ENCODE results near the gene SYTL2.

SYTL2 gene

DNA sequence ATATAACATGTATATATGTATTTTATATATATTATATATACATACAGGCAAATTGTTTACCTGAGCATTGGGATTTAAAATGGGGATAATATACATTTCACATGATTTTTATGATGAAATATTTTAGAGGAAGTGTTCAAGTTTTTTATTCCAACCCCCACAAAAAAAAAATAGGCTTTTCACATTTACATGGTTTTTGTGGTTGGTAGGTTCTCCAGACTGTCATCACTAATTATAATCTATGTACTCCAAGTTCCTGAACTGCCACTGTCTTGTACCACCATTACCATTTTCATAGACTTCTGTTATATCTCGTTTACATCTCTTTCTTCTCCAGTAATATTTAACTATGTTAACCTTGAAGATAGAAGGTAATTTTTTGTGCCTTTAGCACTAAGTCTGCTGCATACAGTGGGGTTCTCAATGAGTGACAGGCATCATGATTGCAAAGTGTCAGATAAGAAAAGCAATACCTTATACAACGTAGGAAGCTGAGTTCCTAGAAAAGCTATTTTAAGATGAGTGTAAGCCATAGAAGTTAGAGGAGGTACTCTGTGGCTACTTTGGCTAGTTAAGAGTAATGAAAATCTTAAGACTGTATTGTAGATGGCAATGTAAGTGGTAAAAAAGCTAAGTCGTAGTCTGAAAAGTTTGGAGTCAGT, 158.0 kb downstream of the SYTL2 start:
- Histone ChIP-seq H3K4me1 (ENCODE audit: insufficient read depth, low read length) (0 out of 2 replicates have a peak, but pooled peaks cover 7% of the 10 kb centered on the region), H3K9ac (ENCODE audit: low read depth, low read length) (no peak overlapping the region), H3K36me3 (ENCODE audit: insufficient read depth, low read length) (peaks cover 6% of the 10 kb centered on the region; the same call in 1 of the 2 replicates), H3K9me3 (ENCODE audit: control insufficient read depth, insufficient read depth, low read length) (no peaks in the 10 kb centered on the region)

DNA sequence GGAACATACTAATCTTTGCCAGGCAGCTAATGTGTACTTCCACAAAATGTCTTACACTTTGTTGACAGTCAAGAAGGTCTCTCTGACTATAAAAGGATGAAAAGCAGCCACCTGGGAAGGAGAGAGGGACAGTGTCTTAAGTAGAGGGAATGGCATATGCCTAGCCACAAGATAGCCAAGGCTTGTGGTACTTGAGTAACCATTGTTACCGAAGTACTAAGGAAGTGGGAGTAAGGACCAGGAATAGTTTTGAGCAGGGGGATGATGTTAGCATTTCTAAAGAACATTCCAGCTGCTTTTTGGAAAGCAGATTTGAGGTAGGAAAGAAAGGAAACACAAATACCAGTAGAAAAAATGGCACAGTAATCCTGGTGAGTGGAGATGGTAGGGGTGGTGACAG, 159.8 kb downstream of the SYTL2 start:
- Histone ChIP-seq H3K9ac (ENCODE audit: low read depth, low read length) (no peak overlapping the region), H3K36me3 (ENCODE audit: insufficient read depth, low read length) (peaks cover 3% of the 10 kb centered on the region; the same call in 1 of the 2 replicates), H3K4me1 (ENCODE audit: insufficient read depth, low read length) (0 out of 2 replicates have a peak, but pooled peaks cover 7% of the 10 kb centered on the region), H3K9me3 (ENCODE audit: control insufficient read depth, insufficient read depth, low read length) (no peaks in the 10 kb centered on the region)

DNA sequence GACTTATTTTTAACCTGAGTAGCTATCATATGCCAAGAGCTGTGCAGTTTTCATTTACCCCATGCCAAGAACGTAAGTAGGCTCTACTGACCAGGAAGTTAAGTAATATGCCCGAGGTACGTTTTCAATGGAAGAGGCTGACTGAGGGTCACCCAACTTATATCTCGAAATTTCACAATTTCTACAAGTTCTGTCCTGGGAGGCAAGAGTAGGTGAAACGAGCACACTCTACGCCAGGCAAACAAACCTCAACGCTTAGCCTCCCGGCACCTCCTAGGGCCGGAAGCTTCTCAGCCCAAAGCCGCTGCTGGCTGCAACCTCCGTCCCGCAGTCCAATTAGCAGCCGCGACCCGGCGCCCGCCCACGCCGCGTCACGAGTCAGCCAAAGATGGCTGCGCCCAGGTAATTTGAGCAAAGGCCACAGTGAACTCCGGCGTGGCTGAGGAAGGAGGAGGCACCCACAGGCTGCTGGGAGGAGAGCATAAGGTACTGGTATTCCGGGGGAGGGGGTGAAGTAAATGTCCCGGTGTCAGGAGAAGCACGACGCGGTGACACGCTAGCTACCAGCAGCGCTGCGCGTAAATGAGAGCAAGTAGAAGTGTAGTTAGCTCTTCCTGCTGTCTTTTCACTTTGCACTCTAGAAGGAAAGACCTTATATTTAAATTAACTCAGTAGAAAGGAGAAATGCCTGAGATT, 163.2 kb downstream of the SYTL2 start, which contains the start of gene TMEM126A:
TMEM126A (plus strand) TSS at position 364 of the 696 bp plus-strand sequence. CDS start 2,289 bp downstream, outside the sequence.
- peaks cover 3% of the 10 kb centered on the region; the same call in 1 of the 2 replicates for H3K36me3 ChIP-seq (ENCODE audit: insufficient read depth, low read length)
- H3K9ac ChIP-seq (ENCODE audit: low read depth, low read length) = peak within 1 kb of the TSS; percentile 78
- no peaks in the 10 kb centered on the region for H3K9me3 ChIP-seq (ENCODE audit: control insufficient read depth, insufficient read depth, low read length)
- peaks cover 11% of the 10 kb centered on the region; the same call in 1 of the 2 replicates for H3K4me1 ChIP-seq (ENCODE audit: insufficient read depth, low read length)

DNA sequence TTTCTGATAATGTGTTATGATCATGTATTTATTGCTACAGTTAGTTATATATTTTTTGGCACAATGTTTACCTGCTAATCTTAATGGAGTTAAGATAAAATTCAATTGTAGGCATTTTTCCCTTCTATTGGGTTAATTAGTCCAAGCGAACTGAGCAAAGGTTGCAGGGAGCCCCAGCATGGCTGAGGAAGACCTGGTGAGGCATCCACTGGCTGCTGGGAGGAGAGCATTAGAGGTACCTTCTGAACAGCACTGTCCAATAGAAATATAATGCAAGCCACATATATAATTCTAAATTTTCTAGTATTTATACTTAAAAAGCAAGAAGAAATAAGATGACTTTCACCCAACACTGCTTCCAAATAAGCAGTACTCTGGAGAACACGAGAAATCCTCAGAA, 163.9 kb downstream of the SYTL2 start:
- H3K4me1 ChIP-seq (ENCODE audit: insufficient read depth, low read length) = peaks cover 11% of the 10 kb centered on the region; the same call in 1 of the 2 replicates

More for the DNA sequence above, 163.9 kb downstream of the SYTL2 start:
- Histone ChIP-seq H3K36me3 (ENCODE audit: insufficient read depth, low read length) (peaks cover 3% of the 10 kb centered on the region; the same call in 1 of the 2 replicates), H3K9ac (ENCODE audit: low read depth, low read length) (peak overlapping the region; percentile 78), H3K9me3 (ENCODE audit: control insufficient read depth, insufficient read depth, low read length) (no peaks in the 10 kb centered on the region)

Data from ES-I3 (cell line).